ENCODE measurements around the gene CHRNE. TPM values are rescaled to one million over a fixed set of nuclear protein-coding genes. Genes with fewer than 3 reads are reported as not detected.
"Not testable (repeated sequence)": the region's sequence is repeated elsewhere in the genome, so short reads cannot be mapped to it uniquely, and the experiment has no call there.

CHRNE gene
- total and polyA plus RNA-seq, 8 donors, result 0.56 to 4.9 (median 0.92) TPM

GRCh38 chr17:4879601-4880000 lies 23.3 kb downstream of the CHRNE start:
- peak overlapping the region in 1 of 2 donors; percentile 8 for H3K27ac ChIP-seq
- peak; percentile 27 for ATAC-seq
- peak in 1 of 4 donors; percentile 24 for DNase-seq
- H3K27me3 ChIP-seq, result no peaks in the 10 kb centered on the region
- intact Hi-C loops (cut with DNase I), result no loop called here
- no peak overlapping the region for H3K4me3 ChIP-seq
- H3K9me3 ChIP-seq, result no peaks in the 10 kb centered on the region
- H3K4me1 ChIP-seq, result peaks cover 0 to 17% of the 10 kb centered on the region in 2 donors
- H3K36me3 ChIP-seq, result peaks cover 0 to 42% of the 10 kb centered on the region in 2 donors
- TF ChIP-seq, protein P1, sequence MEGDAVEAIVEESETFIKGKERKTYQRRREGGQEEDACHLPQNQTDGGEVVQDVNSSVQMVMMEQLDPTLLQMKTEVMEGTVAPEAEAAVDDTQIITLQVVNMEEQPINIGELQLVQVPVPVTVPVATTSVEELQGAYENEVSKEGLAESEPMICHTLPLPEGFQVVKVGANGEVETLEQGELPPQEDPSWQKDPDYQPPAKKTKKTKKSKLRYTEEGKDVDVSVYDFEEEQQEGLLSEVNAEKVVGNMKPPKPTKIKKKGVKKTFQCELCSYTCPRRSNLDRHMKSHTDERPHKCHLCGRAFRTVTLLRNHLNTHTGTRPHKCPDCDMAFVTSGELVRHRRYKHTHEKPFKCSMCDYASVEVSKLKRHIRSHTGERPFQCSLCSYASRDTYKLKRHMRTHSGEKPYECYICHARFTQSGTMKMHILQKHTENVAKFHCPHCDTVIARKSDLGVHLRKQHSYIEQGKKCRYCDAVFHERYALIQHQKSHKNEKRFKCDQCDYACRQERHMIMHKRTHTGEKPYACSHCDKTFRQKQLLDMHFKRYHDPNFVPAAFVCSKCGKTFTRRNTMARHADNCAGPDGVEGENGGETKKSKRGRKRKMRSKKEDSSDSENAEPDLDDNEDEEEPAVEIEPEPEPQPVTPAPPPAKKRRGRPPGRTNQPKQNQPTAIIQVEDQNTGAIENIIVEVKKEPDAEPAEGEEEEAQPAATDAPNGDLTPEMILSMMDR (IDR thresholded peaks at IDR 0.05), result no peak

DNA sequence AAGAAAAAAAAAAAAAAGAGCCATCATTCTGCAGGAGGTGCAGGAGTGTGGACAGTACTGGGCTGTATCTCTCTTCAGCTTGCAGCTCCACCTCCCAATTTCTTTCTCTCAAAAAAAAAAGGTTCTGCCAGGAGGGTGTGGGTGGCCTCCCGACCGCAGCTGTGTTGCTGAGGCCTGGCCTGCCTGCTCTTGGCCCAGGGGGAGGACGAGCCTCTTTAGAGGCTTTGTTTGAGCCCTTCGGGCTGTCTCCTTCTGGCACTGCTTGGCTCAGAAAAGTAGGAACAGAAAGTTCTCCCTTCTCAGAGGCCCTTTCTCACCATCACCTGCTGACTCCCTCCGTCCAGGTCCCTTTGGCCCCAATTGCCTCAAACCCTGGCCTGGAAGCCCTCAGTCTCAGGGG lies 25.8 kb downstream of the CHRNE start:
- TF ChIP-seq, protein P1 (IDR thresholded peaks at IDR 0.05), result no peak
- Histone ChIP-seq H3K4me1 (peaks cover 0 to 25% of the 10 kb centered on the region in 2 donors), H3K27ac (no peak overlapping the region), H3K4me3 (no peak overlapping the region), H3K36me3 (peaks cover 0 to 31% of the 10 kb centered on the region in 2 donors), H3K9me3 (no peaks in the 10 kb centered on the region), H3K27me3 (no peaks in the 10 kb centered on the region)
- ATAC-seq, result no peak
- intact Hi-C loops (cut with DNase I), result no loop called here
- peak in 1 of 4 donors; percentile 29 for DNase-seq

DNA sequence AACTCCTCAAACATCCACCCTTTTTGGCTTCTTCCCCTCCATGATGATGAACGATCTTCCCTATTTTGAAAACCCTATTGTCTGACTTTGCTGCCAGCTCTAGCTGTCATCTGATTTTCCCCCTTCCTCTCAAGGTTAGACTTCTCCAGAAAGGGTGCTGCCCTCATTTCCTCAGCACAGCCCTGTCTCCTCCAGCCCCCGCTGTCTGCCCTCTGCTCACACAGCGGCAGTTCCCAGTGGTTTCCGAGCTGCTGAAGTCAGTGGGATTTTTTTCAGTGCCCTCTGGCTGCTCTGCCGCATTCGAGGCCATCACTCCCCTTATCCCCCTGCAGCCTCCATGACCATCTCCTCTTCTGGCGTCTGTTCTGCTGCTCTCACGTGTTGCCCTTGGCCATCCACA lies 30.1 kb downstream of the CHRNE start:
- Histone ChIP-seq H3K36me3 (no peaks in the 10 kb centered on the region), H3K9me3 (no peaks in the 10 kb centered on the region), H3K4me3 (no peak overlapping the region), H3K27me3 (no peaks in the 10 kb centered on the region), H3K4me1 (peaks cover 0 to 32% of the 10 kb centered on the region in 2 donors), H3K27ac (peak overlapping the region in 1 of 2 donors; percentile 41)
- DNase-seq, result peak in 2 of 4 donors; percentile 49 to 71
- intact Hi-C loops (cut with DNase I), result no loop called here
- TF ChIP-seq, protein P1 (IDR thresholded peaks at IDR 0.05), result no peak
- ATAC-seq, result peak; percentile 76

DNA sequence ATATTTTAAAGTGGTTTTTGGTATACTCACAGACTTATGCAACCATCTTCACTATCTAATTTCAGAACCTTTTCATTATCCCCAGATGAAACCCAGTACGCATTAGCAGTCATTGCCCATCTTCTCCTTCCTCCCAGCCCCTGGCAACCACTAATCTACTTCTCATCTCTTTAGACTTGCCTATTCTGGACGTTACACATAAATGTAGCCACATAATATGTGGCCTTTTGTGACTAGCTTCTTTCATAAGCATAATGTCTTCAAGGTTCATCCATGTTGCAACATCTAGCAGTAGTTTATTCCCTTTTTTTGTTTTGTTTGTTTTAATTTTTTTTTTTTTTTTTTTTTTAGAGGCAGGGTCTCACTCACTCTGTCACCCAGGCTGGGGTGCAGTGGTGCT lies 32.0 kb downstream of the CHRNE start:
- Histone ChIP-seq H3K4me3 (no peak overlapping the region), H3K36me3 (no peaks in the 10 kb centered on the region), H3K9me3 (no peaks in the 10 kb centered on the region), H3K27me3 (no peaks in the 10 kb centered on the region), H3K27ac (no peak overlapping the region), H3K4me1 (peaks cover 0 to 32% of the 10 kb centered on the region in 2 donors)
- DNase-seq (no peak), ATAC-seq (no peak)
- TF ChIP-seq, protein P1 (IDR thresholded peaks at IDR 0.05), result no peak
- intact Hi-C loops (cut with DNase I), result no loop called here

- H3K27ac ChIP-seq; H3K9me3 ChIP-seq; H3K4me3 ChIP-seq; intact Hi-C loops (cut with DNase I); ATAC-seq; H3K36me3 ChIP-seq; H3K27me3 ChIP-seq: not testable (repeated sequence)
- peaks cover 0 to 32% of the 10 kb centered on the region in 2 donors for H3K4me1 ChIP-seq
- peak in 1 of 4 donors; percentile 4 for DNase-seq
These were observed 33.6 kb downstream of the CHRNE start for GRCh38 chr17:4869058-4869998.

- H3K27ac ChIP-seq; ATAC-seq; H3K36me3 ChIP-seq; H3K4me3 ChIP-seq; intact Hi-C loops (cut with DNase I); H3K9me3 ChIP-seq; H3K27me3 ChIP-seq: not testable (repeated sequence)
- H3K4me1 ChIP-seq, result peaks cover 0 to 27% of the 10 kb centered on the region in 2 donors
- peak in 1 of 4 donors; percentile 20 for DNase-seq
These were observed 35.4 kb downstream of the CHRNE start for GRCh38 chr17:4867535-4867934.

Measured in left lung (tissue), 10 donors.